Caco-2 (cell line): ENCODE data around the gene ATP1A3. TPM values are rescaled to one million over a fixed set of nuclear protein-coding genes. Genes with fewer than 3 reads are reported as not detected.

ENCODE experiments used
- BruUV-seq: library from RNA; stranded (reverse); fragments of 400-500 nt; replicated peaks from 2 replicates; lab custom pipeline; 2021; lab: Mats Ljungman, UMichigan
- CTCF ChIA-PET: fragments of 300-600 bp; sonication (Branson Sonifier 250); formaldehyde crosslinking; loops from one replicate; lab custom pipeline; 2022; ENCODE audit warnings: antibody characterized with exemption; lab: Charles Lee
- POLR2A ChIA-PET: fragments of 300-600 bp; sonication (Branson Sonifier 250); formaldehyde crosslinking; loops from one replicate; lab custom pipeline; 2022; ENCODE audit warnings: antibody characterized with exemption; lab: Charles Lee
- DNase-seq, 2 experiments: peaks; one replicate each; pipeline versions ENCODE4 v3.0.0 to v3.0.0-alpha.2; 2020 to 2022
- H3K27me3 ChIP-seq: replicated peaks from 2 replicates; pipeline ENCODE4 v1.6.0; 2011; ENCODE audit warnings: low read length; ENCODE audit not compliant: control insufficient read depth, insufficient read depth
- H3K36me3 ChIP-seq: 2 replicates; pipeline ENCODE4 v1.5.1; 2011; ENCODE audit warnings: low read length; ENCODE audit not compliant: control insufficient read depth, insufficient read depth
- H3K4me1 ChIP-seq: fragments of 250-450 bp; sonication (Bioruptor Pico); 2 replicates; pipeline ENCODE4 v1.5.1; 2020; ENCODE audit warnings: mild to moderate bottlenecking
- H3K4me3 ChIP-seq: 2 replicates; pipeline ENCODE4 v1.5.1; 2011; ENCODE audit warnings: low read depth, mild to moderate bottlenecking, control low read depth, low read length
- H3K9me3 ChIP-seq: fragments of 250-450 bp; sonication (Bioruptor Pico); 2 replicates; pipeline ENCODE4 v1.5.1; 2020; ENCODE audit warnings: mild to moderate bottlenecking, moderate library complexity
- H3K27ac Mint-ChIP-seq: one replicate; pipeline ENCODE4 v1.8.0; 2022; ENCODE audit warnings: mixed read lengths; ENCODE audit not compliant: unreplicated experiment
- H3K27me3 Mint-ChIP-seq: one replicate; pipeline ENCODE4 v1.8.0; 2022; ENCODE audit warnings: mixed read lengths; ENCODE audit not compliant: insufficient read depth, unreplicated experiment
- H3K36me3 Mint-ChIP-seq: one replicate; pipeline ENCODE4 v1.8.0; 2022; ENCODE audit warnings: mild to moderate bottlenecking, mixed read lengths; ENCODE audit not compliant: insufficient read depth, unreplicated experiment
- H3K4me1 Mint-ChIP-seq: one replicate; pipeline ENCODE4 v1.8.0; 2022; ENCODE audit warnings: low read depth, mixed read lengths; ENCODE audit not compliant: unreplicated experiment
- H3K4me3 Mint-ChIP-seq: one replicate; pipeline ENCODE4 v1.8.0; 2022; ENCODE audit warnings: mild to moderate bottlenecking, moderate library complexity, mixed read lengths; ENCODE audit not compliant: unreplicated experiment
- H3K9me3 Mint-ChIP-seq: one replicate; pipeline ENCODE4 v1.8.0; 2022; ENCODE audit warnings: mixed read lengths; ENCODE audit not compliant: unreplicated experiment
- CTCF ChIP-seq, 2 experiments: fragments of 200-600 bp in 1 of 2; IDR thresholded peaks; 1 replicate in 1 of 2; 2 replicates in 1 of 2; pipeline versions ENCODE4 v1.5.1 to v1.8.0; 2011 to 2022; ENCODE audit warnings: antibody characterized with exemption in 1 of 2, control low read depth in 1 of 2, inconsistent platforms in 1 of 2, low read depth in 1 of 2, low read length in 1 of 2, mild to moderate bottlenecking in 1 of 2, moderate library complexity in 1 of 2; ENCODE audit not compliant: insufficient read depth in 1 of 2, severe bottlenecking in 1 of 2, unreplicated experiment in 1 of 2
- intact Hi-C: fragments of 100-400 bp; cut with micrococcal nuclease; formaldehyde crosslinking; loops from one replicate; pipeline ENCODE4 v1.10.0; 2022; ENCODE audit not compliant: unreplicated experiment
- total RNA-seq: library from RNA; stranded (reverse); gene quantifications from 2 replicates; pipeline ENCODE4 v1.2.3, GENCODE V29; 2022

ATP1A3 gene
- total RNA-seq, 1 experiment from 2014 or later: 0.54 TPM

- H3K27me3 ChIP-seq: no peaks in the 10 kb centered on the region; the same call in 1 of the 2 replicates
These were observed 67.8 kb downstream of the ATP1A3 start for GRCh38 chr19:41926028-41926762.

GRCh38 chr19:41925208-41926003, 68.6 kb downstream of the ATP1A3 start:
- Mint-ChIP-seq H3K9me3 (no peaks in the 10 kb centered on the region), H3K27me3 (peaks cover 9% of the 10 kb centered on the region), H3K4me1 (peaks cover 20% of the 10 kb centered on the region), H3K4me3 (no peak overlapping the region), H3K27ac (no peak overlapping the region), H3K36me3 (no peaks in the 10 kb centered on the region)
- no peaks in the 10 kb centered on the region for H3K9me3 ChIP-seq
- BruUV-seq: no TSS peak
- no peaks in the 10 kb centered on the region; the same call in 1 of the 2 replicates for H3K27me3 ChIP-seq
- TF ChIP-seq CTCF (IDR thresholded peaks at IDR 0.05; ENCODE audit: insufficient read depth in 1 of 2, low read depth in 1 of 2, low read length in 1 of 2, severe bottlenecking in 1 of 2, unreplicated experiment in 1 of 2): no peak
- peaks cover 16% of the 10 kb centered on the region for H3K4me1 ChIP-seq
- POLR2A ChIA-PET: no interaction called here
- no peak for DNase-seq
- no peak overlapping the region for H3K4me3 ChIP-seq
- H3K36me3 ChIP-seq: no peaks in the 10 kb centered on the region
- intact Hi-C loops: no loop called here
- CTCF ChIA-PET: no interaction called here

More at GRCh38 chr19:41926028-41926762, 67.8 kb downstream of the ATP1A3 start:
- H3K4me3 ChIP-seq: no peak overlapping the region
- no peaks in the 10 kb centered on the region for H3K9me3 Mint-ChIP-seq
- POLR2A ChIA-PET: no interaction called here
- no TSS peak for BruUV-seq
- no peaks in the 10 kb centered on the region for H3K36me3 ChIP-seq
- H3K27ac Mint-ChIP-seq: no peak overlapping the region
- H3K4me1 Mint-ChIP-seq: peaks cover 20% of the 10 kb centered on the region
- no peak for TF ChIP-seq CTCF (IDR thresholded peaks at IDR 0.05; ENCODE audit: insufficient read depth in 1 of 2, low read depth in 1 of 2, low read length in 1 of 2, severe bottlenecking in 1 of 2, unreplicated experiment in 1 of 2)
- no peaks in the 10 kb centered on the region for H3K9me3 ChIP-seq
- CTCF ChIA-PET: no interaction called here
- no peaks in the 10 kb centered on the region for H3K36me3 Mint-ChIP-seq
- peaks cover 9% of the 10 kb centered on the region for H3K27me3 Mint-ChIP-seq
- peaks cover 24% of the 10 kb centered on the region for H3K4me1 ChIP-seq
- no peak overlapping the region for H3K4me3 Mint-ChIP-seq
- intact Hi-C loops: no loop called here
- no peak for DNase-seq
